ENCODE measurements around the gene KIAA0930. TPM values are rescaled to one million over a fixed set of nuclear protein-coding genes. Genes with fewer than 3 reads are reported as not detected.

The KIAA0930 gene
- polyA plus RNA-seq (2012; rRNA removed), result 55.9 and 80.8 TPM in 2 replicates
- 31.0 and 38.2 TPM in 2 replicates for polyA plus RNA-seq (2012; cell fraction: cytosol; rRNA removed)
- 228 and 274 TPM in 2 replicates for polyA plus RNA-seq (2012; cell fraction: nucleus; rRNA removed)

DNA sequence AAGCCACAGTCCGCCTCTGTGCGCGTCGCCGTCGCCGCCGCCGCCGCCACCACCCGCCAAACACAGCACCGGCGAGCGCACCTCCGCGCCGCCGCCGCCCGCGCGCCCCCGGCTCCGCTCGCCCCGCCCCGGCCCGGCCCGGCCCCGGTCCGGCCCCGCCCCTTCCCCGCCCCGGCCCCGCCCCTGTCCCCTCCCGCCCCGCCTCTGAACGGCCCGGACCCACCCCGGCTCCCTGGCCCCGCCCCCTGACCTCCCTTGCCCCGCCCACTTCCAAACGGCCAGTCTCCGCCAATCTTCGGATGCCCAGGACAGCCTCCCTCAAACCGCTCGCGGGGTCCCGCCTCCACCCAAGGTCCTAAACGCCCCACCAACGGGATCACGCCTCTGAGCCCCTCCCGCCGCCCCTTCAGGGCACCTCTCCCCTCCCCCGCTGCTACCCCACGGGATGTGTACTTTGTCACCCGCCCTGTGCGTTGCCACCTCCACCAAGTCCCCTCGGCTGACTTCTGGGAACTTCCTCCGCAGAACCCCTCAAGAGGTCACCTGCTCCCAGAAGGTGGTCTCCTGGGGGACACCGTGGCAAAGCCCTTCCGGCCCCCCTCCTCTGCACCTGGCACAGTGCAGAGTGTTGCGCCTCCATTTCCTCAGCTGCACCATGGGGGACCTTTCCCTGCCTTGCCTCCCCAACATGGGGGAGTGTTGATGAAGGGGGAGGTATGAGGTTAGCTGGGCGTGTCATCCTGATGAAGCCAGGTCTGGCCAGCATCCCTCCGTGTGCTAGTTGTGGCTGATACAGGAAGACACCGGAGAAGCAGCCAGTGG lies at the start of gene KIAA0930:
Gene KIAA0930, minus strand, starts transcription at position 85 of the 822 bp plus-strand sequence. CDS start 191 bp downstream, outside the sequence.
- Histone ChIP-seq H3K4me2 (peak within 1 kb of the TSS; percentile 97), H3K4me1 (ENCODE audit: control insufficient read depth in 1 of 2, insufficient read depth in 2 of 2, low read depth in 1 of 2, low read length in 1 of 2) (peaks cover 8 to 19% of the 10 kb centered on the region in 2 experiments; a peak in 3 of 4 replicates), H2AFZ (ENCODE audit: low read depth) (peak within 1 kb of the TSS; percentile 70), H3F3A (replicated peaks; ENCODE audit: insufficient read depth) (peaks cover 13% of the 10 kb centered on the region), H4K20me1 (ENCODE audit: insufficient read depth) (peaks cover 34% of the 10 kb centered on the region), H3K9ac (peak within 1 kb of the TSS; percentile 66), H3K9me2 (no peaks in the 10 kb centered on the region), H3K36me3 (replicated peaks in 1 of 2; ENCODE audit: control insufficient read depth in 1 of 2, insufficient read depth in 2 of 2, low read length in 1 of 2) (peaks cover 0 to 5% of the 10 kb centered on the region in 2 experiments), H3K27ac (ENCODE audit: low read depth in 2 of 2, low read length in 1 of 2) (peak within 1 kb of the TSS in 1 of 2 experiments; percentile 13; a peak in 1 of 4 replicates), H3K9me3 (no peaks in the 10 kb centered on the region), H3K27me3 (ENCODE audit: insufficient read depth) (no peaks in the 10 kb centered on the region), H3K79me2 (ENCODE audit: insufficient read depth) (peaks cover 32% of the 10 kb centered on the region), H3K4me3 (ENCODE audit: low read depth in 2 of 2, low read length in 1 of 2) (peak within 1 kb of the TSS; percentile 77 to 79)
- ChIA-PET CTCF (interaction anchor here (0.8 kb wide), 1 partner anchor 31 kb away, joined by 4 read pairs; no protein-coding TSS in a partner anchor), POLR2A (no interaction called here)
- 38% methylated on average over 16 of the region's 66 CpGs for WGBS (ENCODE audit: low lambda C conversion rate)
- TF ChIP-seq FOXJ3 (CRISPR knock-in tag; IDR thresholded peaks at IDR 0.05), result no peak
- no peak for TF ChIP-seq EP300 (IDR thresholded peaks at IDR 0.05; ENCODE audit: borderline replicate concordance in 1 of 2, low read depth in 1 of 2, low read length in 1 of 2)
- TF ChIP-seq IRF3 (IDR thresholded peaks at IDR 0.05; ENCODE audit: low read depth, low read length), result no peak
- no peak for TF ChIP-seq GABPA (IDR thresholded peaks at IDR 0.05; ENCODE audit: low read depth)
- TF ChIP-seq, protein P1, sequence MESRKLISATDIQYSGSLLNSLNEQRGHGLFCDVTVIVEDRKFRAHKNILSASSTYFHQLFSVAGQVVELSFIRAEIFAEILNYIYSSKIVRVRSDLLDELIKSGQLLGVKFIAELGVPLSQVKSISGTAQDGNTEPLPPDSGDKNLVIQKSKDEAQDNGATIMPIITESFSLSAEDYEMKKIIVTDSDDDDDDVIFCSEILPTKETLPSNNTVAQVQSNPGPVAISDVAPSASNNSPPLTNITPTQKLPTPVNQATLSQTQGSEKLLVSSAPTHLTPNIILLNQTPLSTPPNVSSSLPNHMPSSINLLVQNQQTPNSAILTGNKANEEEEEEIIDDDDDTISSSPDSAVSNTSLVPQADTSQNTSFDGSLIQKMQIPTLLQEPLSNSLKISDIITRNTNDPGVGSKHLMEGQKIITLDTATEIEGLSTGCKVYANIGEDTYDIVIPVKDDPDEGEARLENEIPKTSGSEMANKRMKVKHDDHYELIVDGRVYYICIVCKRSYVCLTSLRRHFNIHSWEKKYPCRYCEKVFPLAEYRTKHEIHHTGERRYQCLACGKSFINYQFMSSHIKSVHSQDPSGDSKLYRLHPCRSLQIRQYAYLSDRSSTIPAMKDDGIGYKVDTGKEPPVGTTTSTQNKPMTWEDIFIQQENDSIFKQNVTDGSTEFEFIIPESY (IDR thresholded peaks at IDR 0.05; ENCODE audit: borderline replicate concordance, low read depth), result no peak
- TF ChIP-seq RXRA (IDR thresholded peaks at IDR 0.05; ENCODE audit: borderline replicate concordance, low read depth), result no peak
- no peak for TF ChIP-seq NRF1 (IDR thresholded peaks at IDR 0.05; ENCODE audit: low read depth, low read length)
- TF ChIP-seq SMC3 (IDR thresholded peaks at IDR 0.05; ENCODE audit: low read depth, low read length), result no peak
- TF ChIP-seq RFX5 (IDR thresholded peaks at IDR 0.05; ENCODE audit: low read length), result no peak
- no peak for TF ChIP-seq RCOR1 (IDR thresholded peaks at IDR 0.05; ENCODE audit: low read length)
- TF ChIP-seq MXI1 (IDR thresholded peaks at IDR 0.05; ENCODE audit: low read depth, low read length), result no peak
- TF ChIP-seq SIN3A (IDR thresholded peaks at IDR 0.05; ENCODE audit: borderline replicate concordance, low read depth, low read length), result no peak
- TF ChIP-seq, protein P2, sequence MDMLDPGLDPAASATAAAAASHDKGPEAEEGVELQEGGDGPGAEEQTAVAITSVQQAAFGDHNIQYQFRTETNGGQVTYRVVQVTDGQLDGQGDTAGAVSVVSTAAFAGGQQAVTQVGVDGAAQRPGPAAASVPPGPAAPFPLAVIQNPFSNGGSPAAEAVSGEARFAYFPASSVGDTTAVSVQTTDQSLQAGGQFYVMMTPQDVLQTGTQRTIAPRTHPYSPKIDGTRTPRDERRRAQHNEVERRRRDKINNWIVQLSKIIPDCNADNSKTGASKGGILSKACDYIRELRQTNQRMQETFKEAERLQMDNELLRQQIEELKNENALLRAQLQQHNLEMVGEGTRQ (IDR thresholded peaks at IDR 0.05; ENCODE audit: borderline replicate concordance, low read depth, low read length), result no peak
- TF ChIP-seq, protein P3, sequence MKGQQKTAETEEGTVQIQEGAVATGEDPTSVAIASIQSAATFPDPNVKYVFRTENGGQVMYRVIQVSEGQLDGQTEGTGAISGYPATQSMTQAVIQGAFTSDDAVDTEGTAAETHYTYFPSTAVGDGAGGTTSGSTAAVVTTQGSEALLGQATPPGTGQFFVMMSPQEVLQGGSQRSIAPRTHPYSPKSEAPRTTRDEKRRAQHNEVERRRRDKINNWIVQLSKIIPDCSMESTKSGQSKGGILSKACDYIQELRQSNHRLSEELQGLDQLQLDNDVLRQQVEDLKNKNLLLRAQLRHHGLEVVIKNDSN (IDR thresholded peaks at IDR 0.05; ENCODE audit: borderline replicate concordance, low read depth), result no peak
- no peak for TF ChIP-seq CHD2 (IDR thresholded peaks at IDR 0.05; ENCODE audit: low read length, partially characterized antibody)
- TF ChIP-seq JUND (IDR thresholded peaks at IDR 0.05), result no peak
- no peak for TF ChIP-seq NFIC (IDR thresholded peaks at IDR 0.05; ENCODE audit: borderline replicate concordance)
- TF ChIP-seq POLR2AphosphoS5 (IDR thresholded peaks at IDR 0.05; ENCODE audit: low read depth, low read length), result no peak
- peak; percentile 100 for DNase-seq
